HG03095 (cell line): Measurements from ENCODE around the gene ORAI1.
"Not testable (repeated sequence)": the region's sequence is repeated elsewhere in the genome, so short reads cannot be mapped to it uniquely, and the experiment has no call there.

ENCODE experiments used
- ATAC-seq: cut with Tn5 transposase; IDR thresholded peaks from one replicate; pipeline ENCODE4 v1.9.1; 2021; ENCODE audit warnings: moderate library complexity; ENCODE audit not compliant: unreplicated experiment

Gene ORAI1

DNA sequence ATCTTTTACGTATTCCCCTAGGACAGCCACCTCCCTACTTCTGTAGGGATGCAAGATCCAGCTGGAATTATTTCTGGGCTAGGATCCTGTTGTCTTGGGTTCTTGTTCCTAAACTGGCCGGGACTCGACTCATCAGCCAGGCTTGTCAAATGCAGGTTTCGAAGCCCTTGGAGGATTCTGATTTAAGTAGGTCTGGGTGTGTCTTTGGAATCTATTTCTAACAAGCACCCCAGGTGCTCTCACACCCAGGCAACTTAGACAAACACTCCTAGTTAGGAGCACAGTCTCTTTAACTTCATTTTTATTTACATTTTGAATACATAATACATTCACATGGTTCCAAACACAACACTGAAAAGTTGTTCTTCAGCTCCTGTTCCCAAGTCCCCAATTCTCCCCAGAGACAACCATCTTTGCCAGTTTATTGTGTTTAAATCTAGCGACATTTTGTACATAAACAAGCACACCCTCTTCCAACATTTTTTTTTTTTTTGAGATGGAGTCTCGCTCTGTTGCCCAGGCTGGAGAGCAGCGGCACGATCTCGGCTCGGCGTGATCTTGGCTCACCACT lies 22.2 kb downstream of the ORAI1 start:
- ATAC-seq: no peak

DNA sequence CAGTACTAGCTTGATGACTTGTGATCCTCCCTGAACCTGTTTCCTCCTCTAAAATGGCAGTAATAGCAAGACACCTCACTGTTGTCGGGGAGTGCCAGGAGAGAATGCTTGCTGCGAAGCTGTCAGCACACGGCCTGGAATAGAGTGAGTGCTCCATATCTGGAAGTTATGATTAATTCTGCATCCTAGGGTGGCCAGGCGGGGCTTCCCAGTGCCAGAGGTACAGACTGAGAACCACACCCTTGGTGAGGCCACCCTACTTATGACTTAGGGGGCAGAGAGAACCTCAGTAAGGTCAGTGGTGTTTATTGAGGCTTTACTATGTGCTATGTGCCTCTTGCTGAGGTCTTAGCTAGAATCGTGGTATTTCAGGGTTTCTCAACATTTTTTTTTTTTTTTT lies 23.0 kb downstream of the ORAI1 start:
- ATAC-seq: no peak

DNA sequence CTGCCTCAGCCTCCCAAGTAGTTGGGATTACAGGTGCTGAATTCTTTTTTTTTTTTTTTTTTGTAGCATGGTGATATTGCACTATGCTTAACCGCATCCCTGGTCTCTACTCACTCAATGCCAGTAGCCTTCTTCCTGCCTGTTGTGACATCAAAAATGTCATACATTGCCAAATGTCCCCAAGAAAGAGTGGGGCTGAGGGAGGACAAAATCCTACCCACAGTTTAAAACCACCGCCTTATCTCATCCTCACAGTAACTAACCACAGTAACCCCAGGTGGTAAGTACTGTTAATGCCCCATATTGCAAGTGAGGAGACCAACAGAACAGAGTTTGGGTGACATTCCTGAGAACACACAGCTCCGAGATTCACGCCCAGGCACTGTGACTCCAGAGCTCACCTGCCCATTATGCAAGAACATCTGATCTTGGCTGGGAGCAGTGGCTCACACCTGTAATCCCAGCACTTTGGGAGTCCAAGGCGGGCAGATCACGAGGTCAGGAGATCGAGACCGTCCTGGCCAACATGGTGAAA lies 23.6 kb downstream of the ORAI1 start:
- no peak for ATAC-seq

DNA sequence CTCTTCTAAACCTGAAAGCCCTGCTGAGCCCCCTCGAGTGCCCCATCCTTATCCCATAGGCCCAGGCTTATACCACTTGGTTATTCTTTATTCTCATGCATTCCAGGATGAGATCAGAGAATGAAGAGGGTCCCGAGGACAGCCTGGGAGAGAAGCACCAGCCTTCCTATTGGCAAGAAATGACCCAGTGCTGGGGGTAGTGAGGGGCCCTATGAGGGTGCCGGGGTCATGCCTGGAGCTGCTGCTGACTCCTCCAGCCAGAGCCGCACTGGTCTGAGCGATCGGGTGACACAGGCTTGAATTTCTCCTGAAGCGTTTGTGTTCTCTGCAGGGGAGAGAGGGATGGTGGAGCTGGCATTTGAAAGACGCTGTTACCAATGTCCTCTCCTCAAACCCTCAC lies 25.0 kb downstream of the ORAI1 start:
- ATAC-seq: no peak

DNA sequence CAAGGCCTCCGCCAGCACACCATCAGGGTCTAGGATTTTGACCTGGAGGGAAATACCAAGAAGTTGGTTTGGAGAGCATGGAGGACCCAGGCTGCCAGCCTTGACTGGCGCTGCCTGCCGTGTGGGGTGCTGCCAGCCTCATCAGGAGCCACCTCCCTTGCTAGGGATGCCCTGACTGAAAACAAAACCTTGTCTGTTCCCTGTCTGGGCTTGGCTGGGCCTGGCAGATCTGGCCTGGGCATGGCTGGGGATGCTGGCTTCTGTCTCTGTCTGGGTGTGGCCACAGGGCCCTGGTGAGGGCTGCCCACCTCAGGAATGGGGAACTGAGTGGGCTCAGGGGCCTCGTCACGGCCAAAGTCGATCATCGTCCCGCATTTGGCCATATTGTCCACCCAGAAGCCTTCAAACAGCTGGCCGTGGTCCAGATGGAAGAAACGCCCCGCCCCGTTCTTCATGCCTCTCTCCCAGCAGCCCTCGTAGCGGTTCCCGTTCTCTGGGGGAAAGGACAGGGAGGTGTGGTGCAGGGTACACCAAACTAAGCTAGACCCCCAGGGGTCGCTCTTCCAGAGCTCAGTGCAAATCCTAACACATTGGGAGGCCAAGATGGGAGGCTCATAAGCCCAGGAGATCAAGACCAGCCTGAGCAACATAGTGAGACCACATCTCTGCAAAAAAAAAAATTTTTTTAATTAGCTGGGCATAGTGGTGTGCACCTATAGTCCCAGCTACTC lies 26.6 kb downstream of the ORAI1 start:
- no peak for ATAC-seq

DNA sequence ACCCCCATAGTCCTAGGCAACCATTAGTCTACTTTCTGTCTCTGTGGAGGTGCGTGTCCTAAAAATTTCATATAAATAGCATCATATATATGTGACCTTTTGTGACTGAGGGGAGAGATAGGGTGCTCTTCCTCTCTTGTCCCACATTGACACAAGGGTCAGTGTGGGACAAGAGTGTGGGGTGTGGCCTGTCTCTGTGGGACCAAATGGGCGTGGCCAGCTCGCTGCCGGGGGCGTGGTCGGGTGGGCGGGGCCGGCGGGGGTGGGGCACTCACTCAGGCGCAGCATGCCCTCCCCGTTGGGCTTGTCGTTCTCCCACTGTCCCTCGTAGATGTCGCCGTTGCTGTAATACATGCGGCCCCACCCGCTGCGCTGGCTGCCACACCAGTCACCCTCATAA lies 27.7 kb downstream of the ORAI1 start:
- ATAC-seq: no peak

DNA sequence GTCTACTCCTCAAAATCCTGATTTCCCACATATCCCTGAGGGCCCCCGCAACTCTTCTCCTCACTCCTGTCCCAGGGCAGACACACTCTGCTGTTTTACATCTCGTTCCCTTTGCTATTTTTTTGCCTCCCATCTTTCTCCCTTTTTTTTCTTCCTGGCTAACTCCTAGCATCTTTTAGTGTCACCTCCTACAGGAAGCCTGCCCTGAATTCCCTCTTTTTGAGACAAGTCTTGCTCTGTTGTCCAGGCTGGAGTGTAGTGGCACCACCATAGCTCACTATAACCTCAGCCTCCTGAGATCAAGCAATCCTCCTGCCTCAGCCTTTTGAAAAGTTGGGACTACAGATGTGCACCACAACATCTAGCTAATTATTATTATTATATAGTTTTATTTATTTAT lies 29.8 kb downstream of the ORAI1 start:
- ATAC-seq: no peak

DNA sequence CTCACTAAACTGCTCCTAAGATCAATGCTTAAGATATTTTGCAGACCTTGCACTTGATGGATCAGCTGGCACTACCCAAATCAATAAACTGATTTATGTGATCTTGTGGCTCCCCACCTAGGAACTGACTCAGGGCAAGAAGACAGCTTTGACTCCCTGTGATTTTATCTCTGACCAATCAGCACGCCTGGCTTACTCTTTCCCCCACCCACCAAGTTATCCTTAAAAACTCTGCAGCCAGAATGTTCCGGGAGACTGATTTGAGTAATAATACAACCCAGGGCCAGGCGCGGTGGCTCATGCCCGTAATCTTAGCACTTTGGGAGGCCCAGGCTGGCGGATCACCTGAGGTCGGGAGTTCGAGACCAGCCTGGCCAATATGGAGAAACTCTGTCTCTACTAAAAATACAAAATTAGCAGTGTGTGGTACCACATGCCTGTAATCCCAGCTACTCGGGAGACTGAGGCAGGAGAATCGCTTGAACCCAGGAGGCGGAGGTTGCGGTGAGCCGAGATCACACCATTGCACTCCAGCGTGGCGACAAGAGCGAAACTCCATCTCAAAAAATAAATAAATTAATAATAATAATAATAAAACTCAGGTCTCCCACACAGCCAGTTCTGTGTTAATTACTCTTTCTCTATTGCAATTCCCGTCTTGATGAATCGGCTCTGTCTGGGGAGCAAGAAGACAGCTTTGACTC lies 31.1 kb downstream of the ORAI1 start:
- no peak for ATAC-seq

DNA sequence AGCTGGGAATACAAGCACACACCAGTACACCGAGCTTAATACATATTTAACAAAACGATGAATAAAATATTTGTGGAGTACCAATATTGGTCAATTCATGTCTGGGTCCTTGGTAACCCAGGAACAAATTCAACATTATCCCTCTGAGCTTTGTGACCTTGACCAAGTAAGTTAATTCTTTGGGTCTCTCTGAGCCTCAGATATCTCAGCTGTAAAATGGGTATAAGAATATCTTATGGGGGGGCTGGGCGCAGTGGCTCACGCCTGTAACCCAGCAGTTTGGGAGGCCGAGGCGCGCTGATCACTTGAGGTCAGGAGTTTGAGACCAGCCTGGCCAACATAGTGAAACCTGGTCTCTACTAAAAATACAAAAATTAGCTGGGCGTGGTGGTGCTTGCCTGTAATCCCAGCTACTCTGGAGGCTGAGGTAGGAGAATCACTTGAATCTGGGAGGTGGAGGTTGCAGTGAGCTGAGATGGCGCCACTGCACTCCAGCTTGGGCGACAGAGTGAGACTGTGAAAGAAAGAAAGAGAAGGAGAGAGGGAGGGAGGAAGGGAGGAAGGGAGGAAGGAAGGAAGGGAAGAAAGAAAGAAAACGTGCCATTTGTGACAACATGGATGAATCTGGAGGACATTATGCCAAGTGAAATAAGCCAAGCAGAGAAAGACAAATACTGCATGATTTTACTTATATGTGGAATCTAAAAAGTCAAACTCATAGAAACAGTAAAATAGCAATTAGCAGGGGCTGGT lies 35.2 kb downstream of the ORAI1 start:
- ATAC-seq: not testable (repeated sequence)

DNA sequence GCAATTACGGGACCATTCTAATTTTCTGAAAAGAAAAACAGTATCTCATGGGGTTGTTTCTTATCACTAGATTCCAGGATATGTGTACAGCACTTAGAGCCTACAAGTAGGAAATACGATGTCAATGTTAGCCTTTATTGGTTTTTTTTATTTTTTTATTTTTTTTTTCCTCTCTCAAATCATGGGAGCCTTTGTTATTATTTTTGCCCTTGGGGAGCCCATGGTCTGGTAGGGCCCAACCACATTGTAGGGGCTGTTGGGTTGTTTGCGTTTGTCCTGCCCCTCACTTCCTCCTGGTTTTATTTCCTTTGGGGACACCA lies 37.2 kb downstream of the ORAI1 start:
- ATAC-seq: no peak

DNA sequence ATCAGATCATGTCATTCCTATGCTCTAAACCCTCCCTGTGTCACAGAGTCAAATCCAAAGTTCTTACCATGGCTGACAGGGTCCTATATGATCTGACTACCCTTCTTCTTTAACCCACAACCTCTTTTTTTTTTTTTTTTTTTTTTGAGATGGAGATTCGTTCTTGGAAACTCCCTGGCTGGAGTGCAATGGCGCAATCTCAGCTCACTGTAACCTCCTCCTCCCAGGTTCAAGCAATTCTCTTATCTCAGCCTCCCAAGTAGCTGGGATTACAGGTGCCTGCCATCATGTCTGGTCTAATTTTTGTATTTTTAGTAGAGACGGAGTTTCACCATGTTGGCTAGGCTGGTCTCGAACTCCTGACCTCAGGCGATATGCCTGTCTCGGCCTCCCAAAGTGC lies 40.5 kb downstream of the ORAI1 start:
- not testable (repeated sequence) for ATAC-seq

DNA sequence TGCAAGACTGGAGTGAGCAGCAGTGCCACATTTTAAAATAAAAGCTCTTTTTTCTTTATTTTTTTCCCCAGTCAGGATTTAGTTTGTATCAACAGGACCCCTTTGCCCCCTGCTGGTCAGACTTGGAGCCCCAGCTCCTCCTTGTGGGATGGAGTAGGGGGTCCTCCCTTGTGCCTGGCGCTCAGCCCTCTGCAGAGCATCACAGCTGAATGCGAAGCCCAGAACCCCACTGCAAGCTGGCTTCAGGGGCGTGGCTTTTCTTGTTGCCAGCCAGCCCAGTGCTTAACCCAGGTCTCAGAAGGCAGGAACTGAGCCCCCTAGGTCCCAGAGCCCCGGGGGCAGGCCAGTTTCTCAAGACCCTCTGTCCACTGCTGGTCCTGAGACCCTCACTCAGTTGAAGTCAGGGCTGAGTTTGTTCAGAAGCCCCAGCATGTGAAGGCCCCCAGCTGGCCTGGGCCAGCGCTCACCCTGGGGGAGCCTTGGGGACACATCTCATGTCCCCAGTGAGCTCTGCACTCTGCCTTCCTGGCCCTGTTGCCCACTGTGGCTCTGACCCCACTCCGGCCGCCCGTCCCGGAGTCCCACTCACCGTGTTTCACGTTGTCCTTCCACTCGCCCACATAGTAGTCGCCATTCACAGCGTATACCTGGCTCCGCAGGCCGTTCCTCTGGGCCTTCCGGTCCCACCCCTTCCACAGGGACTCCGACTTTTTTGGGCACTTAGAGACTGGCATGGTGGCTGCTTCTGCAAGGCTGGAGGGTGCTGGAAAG lies 42.6 kb downstream of the ORAI1 start:
- ATAC-seq: no peak

DNA sequence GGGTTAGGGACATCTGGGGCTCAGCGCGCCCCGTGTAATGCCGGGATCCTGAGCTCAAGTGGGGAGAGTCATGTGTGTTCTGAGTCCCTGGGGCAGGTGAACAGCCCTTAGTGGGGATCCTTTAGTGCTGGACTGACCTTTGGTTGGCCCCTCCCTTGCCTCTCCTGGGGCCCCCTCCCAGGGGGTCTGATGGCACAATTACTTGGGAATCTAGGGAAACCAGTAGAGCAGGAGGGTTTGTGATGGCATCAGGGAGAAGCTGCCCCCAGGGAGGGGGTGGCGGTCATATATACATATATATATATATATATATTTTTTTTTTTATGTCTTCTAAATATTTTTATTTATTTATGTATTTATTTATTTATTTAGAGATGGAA lies 43.2 kb downstream of the ORAI1 start, which contains the start of gene MORN3:
Gene MORN3 (minus strand): TSS at position 134 of the 380 bp plus-strand sequence. CDS start 171 bp downstream, outside the sequence.
- ATAC-seq: no peak

DNA sequence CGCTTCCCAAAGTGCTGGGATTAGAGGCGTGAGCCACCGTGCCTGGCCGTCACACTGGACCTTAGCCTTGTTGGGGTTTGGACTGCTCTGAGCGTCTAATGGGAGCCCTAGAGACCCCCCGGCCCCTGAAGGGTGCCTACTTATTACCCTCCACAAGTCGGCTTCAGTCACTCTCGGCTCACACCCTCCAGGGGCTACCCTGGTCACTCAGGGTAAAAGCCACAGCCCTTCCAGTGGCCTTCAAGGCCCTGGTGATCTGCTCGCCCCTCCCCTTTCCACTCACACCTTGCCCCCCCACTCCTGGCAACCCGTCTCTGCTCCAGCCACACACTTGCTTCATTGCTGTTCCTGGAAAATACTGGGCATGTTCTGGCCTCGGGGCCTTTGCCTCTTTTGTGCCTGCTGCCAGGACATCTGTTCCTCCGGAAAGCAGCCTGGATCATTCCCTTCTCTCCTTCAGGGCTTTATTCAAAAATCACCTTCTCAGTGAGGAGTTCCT lies 46.7 kb downstream of the ORAI1 start:
- ATAC-seq: no peak

DNA sequence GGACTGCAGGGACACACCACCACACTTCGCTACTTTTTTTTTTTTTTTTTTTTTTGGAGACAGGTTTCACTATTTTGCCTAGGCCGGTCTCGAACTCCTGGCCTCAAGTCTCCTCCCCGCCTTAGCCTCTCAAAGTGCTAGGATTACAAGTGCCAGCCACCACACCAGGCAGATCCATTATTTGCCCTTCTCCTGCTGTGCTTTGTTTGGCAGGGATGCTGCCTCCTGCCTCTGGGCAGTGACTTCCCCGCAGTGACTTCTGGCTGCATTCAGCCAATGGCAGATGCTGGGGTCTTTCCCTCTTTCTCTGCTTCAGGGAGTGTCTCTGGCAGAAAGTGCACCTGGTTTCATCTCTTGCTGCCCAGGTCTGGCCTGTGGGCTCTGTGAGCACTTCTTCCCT lies 49.9 kb downstream of the ORAI1 start:
- ATAC-seq: no peak

DNA sequence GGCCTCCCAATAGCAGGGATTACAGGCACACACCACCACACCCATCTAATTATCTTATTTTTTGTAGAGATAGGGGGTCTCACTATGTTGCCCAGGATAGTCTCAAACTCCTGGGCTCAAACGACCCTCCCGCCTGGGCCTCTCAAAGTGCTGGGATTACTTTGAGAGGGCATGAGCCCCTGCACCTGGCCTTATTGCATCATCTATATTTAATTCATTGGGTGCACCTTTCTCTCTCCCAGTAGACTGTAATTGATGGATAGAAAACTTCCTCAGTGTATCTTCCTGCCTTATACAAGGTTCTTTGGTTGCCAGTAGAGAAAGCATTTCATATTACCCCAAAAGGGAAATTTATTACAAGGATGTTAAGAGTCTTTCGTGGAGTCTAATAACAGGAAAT lies 52.0 kb downstream of the ORAI1 start:
- no peak for ATAC-seq

DNA sequence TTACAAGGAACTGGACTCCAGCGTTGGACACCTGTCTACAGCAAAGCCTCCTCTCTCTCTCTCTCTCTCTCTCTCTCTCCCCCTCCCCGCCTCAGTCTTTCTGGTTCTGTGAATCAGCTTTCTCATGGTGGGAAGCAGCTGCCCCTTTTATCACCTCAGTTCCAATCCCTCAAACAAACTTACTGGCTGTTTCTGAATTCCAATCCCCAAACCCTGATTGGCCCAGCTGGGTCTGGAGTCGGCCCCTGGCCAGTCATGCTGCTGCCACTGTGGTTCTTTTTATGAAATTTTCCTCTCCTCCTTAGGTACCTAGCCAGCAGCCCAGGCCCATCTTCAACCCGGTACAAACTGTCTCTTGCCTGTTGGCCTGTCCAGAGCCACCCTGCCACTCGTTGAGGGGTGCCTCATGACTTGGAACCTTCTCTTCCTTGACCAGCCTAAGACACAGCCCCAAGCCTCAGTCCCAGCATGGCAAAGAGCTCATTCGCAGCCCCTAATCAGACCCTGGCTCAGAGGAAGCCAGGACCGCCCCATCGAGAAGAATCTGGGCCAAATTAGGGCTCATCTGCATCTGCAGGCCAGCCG lies 52.5 kb downstream of the ORAI1 start:
- ATAC-seq: no peak

DNA sequence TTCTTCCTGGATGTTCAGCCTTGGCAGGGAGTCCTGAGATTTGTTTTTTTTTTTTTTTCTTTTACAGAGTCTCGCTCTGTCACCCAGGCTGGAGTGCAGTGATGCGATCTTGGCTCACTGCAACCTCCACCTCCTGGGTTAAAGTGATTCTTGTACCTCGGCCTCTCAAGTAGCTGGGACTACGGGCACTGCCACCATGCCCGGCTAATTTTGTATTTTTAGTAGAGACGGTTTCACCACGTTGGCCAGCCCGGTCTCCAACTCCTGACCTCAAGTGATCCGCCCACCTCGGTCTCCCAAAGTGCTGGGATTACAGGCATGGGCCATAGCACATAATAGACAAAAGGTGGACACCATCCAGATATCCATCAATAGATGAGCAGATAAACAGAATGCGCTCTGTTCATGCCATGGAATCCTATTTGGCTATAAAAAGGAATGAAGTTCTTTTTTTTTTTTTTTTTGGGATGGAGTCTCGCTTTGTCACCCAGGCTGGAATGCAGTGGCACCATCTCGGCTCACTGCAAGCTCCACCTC lies 53.4 kb downstream of the ORAI1 start:
- not testable (repeated sequence) for ATAC-seq

DNA sequence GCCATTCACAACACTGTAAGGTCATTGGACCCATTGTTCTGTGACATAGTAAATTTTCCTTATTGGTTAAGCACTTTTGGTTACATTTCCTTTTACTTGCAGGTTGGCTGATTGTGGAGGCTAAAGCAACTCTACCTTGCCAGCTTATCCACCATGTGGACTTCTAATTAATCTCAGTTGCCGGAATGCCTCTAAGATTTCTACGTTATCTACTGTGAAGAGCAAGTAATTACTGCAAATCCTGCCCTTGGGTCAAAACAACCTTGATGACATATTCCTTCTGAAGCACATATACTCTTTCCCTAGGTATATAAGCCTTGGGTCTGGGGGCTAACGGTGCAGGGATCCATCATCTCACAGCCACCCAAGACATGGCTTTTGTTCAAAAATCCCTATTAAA lies 62.6 kb downstream of the ORAI1 start:
- ATAC-seq: no peak

DNA sequence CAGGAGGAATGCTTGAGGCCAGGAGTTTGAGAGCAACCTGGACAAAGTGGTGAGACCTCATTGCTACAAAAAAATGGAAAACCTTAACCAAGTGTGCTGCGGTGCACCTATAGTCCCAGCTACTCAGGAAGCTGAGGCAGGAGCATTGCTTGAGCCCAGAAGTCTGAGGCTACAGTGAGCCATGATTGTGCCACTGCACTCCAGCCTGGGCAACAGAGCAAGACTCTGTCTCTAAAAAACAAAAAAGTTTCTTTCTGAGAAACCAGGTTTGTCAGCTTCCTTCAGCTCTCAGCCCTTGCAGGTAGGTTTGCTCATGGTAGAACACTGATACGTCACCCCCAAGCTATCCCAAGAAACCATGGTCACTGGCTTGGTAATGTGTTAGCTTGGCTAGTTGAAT lies 63.1 kb downstream of the ORAI1 start:
- ATAC-seq: no peak
